Vagina (tissue), 2 donors: ENCODE results near the gene BACH1. TPM values are rescaled to one million over a fixed set of nuclear protein-coding genes. Genes with fewer than 3 reads are reported as not detected.

Experiments used
- DNase-seq, 2 donors: peaks; one replicate each; pipeline ENCODE4 v3.0.0-alpha.2; 2017; ENCODE audit errors: extremely low spot score in 2 of 2
- H3K27ac ChIP-seq: fragments of 200-600 bp; sonication (generic); one replicate; pipeline ENCODE4 v1.5.1; 2019
- H3K27me3 ChIP-seq: fragments of 200-600 bp; sonication (generic); one replicate; pipeline ENCODE4 v1.5.1; 2019
- H3K36me3 ChIP-seq, 2 donors: fragments of 200-600 bp; sonication (generic); one replicate each; pipeline ENCODE4 v1.5.1; 2017 to 2019
- H3K4me1 ChIP-seq: fragments of 200-600 bp; sonication (generic); one replicate; pipeline ENCODE4 v1.5.1; 2019
- H3K4me3 ChIP-seq, 2 donors: fragments of 200-600 bp; sonication (generic); 1 replicate in 1 of 2; 2 replicates in 1 of 2; pipeline ENCODE4 v1.5.1; 2016 to 2019
- H3K9me3 ChIP-seq: fragments of 200-600 bp; sonication (generic); one replicate; pipeline ENCODE4 v1.5.1; 2019
- POLR2A ChIP-seq, 2 donors: fragments of 450-650 bp; IDR thresholded peaks; one replicate each; pipeline ENCODE4 v1.6.1; 2017; ENCODE audit warnings: antibody characterized with exemption in 2 of 2, mild to moderate bottlenecking in 2 of 2, moderate library complexity in 2 of 2
- POLR2AphosphoS5 ChIP-seq, 2 donors: sonication (generic); formaldehyde crosslinking; IDR thresholded peaks; one replicate each; pipeline ENCODE4 v1.9.0; 2017; ENCODE audit warnings: antibody characterized with exemption in 2 of 2, mild to moderate bottlenecking in 2 of 2, low read depth in 1 of 2; ENCODE audit not compliant: insufficient read depth in 1 of 2
- intact Hi-C: fragments of 100-400 bp; cut with DNase I; formaldehyde crosslinking; loops from one replicate; pipeline ENCODE4 v1.15.1; 2023
- total RNA-seq: library from RNA; depleted of rRNA; stranded (reverse); fragments of >200 nt; gene quantifications from one replicate; pipeline ENCODE4 v1.2.3, GENCODE V29; 2016
- TF ChIP-seq, protein P1 (sequence below), 3 experiments: fragments of 450-650 bp in 2 of 3; fragments of 200-600 bp in 1 of 3; sonication (generic) in 1 of 3; IDR thresholded peaks; one replicate each; pipeline ENCODE4 v1.5.1; 2017 to 2019; ENCODE audit warnings: antibody characterized with exemption in 3 of 3, mild to moderate bottlenecking in 2 of 3, moderate library complexity in 2 of 3

The BACH1 gene
- total RNA-seq, 1 donor from 2014 or later: 33.1 TPM

DNA sequence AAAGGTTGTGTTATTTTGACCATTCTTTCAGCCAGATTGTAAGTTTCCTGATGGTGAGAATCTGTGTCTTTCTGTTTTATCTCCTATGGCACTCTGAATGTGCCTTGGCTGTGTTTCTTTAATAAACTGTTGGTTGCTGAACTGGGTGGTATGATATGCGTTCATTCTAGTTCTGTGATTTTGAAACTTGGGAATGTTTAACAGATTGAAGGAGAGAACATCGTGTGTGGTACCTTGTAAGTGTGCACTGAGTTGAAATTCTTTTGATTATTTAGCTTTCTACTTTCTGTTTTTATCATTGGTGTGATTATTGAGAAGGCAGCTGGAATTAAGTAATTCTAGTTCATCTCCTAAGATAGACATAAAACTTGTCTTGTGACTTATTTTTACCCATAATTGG lies 4.6 kb downstream of the BACH1 start:
- peak overlapping the region; percentile 28 for H3K27ac ChIP-seq
- intact Hi-C loops: no loop called here

DNA sequence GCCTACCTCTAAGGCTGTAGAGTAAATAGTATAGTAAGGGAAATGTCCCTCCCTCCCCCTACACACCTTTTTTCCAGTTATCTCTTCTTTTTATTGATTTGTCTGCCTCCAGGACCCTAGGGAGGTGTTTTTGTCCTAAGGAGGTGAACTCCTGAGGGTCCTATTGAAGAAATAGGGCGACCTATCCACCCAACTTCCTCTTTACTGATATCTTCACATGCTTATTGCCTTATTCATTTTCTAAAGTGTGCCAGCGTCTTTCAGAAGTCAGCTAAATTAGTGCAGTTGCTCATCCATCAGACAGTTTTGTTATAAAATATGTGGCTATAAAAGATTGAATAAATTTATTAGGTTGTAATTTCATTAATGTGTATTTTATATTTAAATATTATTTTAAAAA lies 5.9 kb downstream of the BACH1 start:
- intact Hi-C loops: no loop called here
- TF ChIP-seq POLR2AphosphoS5 (IDR thresholded peaks at IDR 0.05; ENCODE audit: insufficient read depth in 1 of 2, low read depth in 1 of 2) (no peak), POLR2A (IDR thresholded peaks at IDR 0.05) (no peak)
- TF ChIP-seq, protein P1, sequence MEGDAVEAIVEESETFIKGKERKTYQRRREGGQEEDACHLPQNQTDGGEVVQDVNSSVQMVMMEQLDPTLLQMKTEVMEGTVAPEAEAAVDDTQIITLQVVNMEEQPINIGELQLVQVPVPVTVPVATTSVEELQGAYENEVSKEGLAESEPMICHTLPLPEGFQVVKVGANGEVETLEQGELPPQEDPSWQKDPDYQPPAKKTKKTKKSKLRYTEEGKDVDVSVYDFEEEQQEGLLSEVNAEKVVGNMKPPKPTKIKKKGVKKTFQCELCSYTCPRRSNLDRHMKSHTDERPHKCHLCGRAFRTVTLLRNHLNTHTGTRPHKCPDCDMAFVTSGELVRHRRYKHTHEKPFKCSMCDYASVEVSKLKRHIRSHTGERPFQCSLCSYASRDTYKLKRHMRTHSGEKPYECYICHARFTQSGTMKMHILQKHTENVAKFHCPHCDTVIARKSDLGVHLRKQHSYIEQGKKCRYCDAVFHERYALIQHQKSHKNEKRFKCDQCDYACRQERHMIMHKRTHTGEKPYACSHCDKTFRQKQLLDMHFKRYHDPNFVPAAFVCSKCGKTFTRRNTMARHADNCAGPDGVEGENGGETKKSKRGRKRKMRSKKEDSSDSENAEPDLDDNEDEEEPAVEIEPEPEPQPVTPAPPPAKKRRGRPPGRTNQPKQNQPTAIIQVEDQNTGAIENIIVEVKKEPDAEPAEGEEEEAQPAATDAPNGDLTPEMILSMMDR (IDR thresholded peaks at IDR 0.05): no peak
- Histone ChIP-seq H3K4me1 (peaks cover 89% of the 10 kb centered on the region), H3K9me3 (no peaks in the 10 kb centered on the region), H3K4me3 (no peak overlapping the region), H3K36me3 (no peaks in the 10 kb centered on the region), H3K27me3 (no peaks in the 10 kb centered on the region), H3K27ac (no peak overlapping the region)
- DNase-seq: no peak

More for the DNA sequence above, 4.6 kb downstream of the BACH1 start:
- no peaks in the 10 kb centered on the region for H3K36me3 ChIP-seq
- no peak for TF ChIP-seq POLR2AphosphoS5 (IDR thresholded peaks at IDR 0.05; ENCODE audit: insufficient read depth in 1 of 2, low read depth in 1 of 2)
- TF ChIP-seq, protein P1 (IDR thresholded peaks at IDR 0.05): no peak
- no peak for DNase-seq
- no peaks in the 10 kb centered on the region for H3K27me3 ChIP-seq
- no peak overlapping the region for H3K4me3 ChIP-seq
- no peaks in the 10 kb centered on the region for H3K9me3 ChIP-seq
- peaks cover 87% of the 10 kb centered on the region for H3K4me1 ChIP-seq

DNA sequence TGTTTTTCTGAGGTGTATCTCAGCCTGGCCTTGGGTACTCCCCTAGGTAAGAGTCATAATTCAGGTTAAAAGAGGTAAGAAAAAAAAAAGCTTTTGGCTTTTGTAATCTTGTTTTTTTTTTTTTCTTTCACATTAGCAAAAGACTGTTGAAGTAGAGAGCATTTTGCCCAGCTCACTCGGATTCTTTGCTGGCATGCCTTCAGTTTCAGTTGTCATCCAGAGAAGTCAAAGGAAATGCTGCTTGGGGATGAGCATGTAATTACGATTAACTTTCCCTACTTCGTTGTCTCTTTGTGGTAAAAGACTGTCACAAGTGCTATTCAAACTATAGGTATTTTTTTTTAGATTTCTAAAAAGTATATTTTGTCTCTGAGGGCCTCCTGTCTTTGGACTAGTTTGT lies 6.3 kb downstream of the BACH1 start:
- Histone ChIP-seq H3K27ac (no peak overlapping the region), H3K9me3 (no peaks in the 10 kb centered on the region), H3K36me3 (no peaks in the 10 kb centered on the region), H3K4me3 (no peak overlapping the region), H3K4me1 (peaks cover 85% of the 10 kb centered on the region), H3K27me3 (no peaks in the 10 kb centered on the region)
- intact Hi-C loops: no loop called here
- TF ChIP-seq POLR2AphosphoS5 (IDR thresholded peaks at IDR 0.05; ENCODE audit: insufficient read depth in 1 of 2, low read depth in 1 of 2): no peak
- TF ChIP-seq POLR2A (IDR thresholded peaks at IDR 0.05): no peak
- TF ChIP-seq, protein P1 (IDR thresholded peaks at IDR 0.05): no peak
- DNase-seq: no peak

- TF ChIP-seq POLR2A (IDR thresholded peaks at IDR 0.05) (no peak), POLR2AphosphoS5 (IDR thresholded peaks at IDR 0.05; ENCODE audit: insufficient read depth in 1 of 2, low read depth in 1 of 2) (no peak)
- TF ChIP-seq, protein P1 (IDR thresholded peaks at IDR 0.05): no peak
- DNase-seq: no peak
- Histone ChIP-seq H3K4me3 (no peak overlapping the region), H3K4me1 (peaks cover 80% of the 10 kb centered on the region), H3K27ac (no peak overlapping the region), H3K9me3 (no peaks in the 10 kb centered on the region), H3K36me3 (no peaks in the 10 kb centered on the region), H3K27me3 (no peaks in the 10 kb centered on the region)
- intact Hi-C loops: no loop called here
These were observed 6.8 kb downstream of the BACH1 start for GRCh38 chr21:29305561-29305960.

- TF ChIP-seq, protein P1 (IDR thresholded peaks at IDR 0.05): no peak
- no peak for TF ChIP-seq POLR2A (IDR thresholded peaks at IDR 0.05)
- Histone ChIP-seq H3K36me3 (no peaks in the 10 kb centered on the region), H3K27me3 (no peaks in the 10 kb centered on the region), H3K4me3 (no peak overlapping the region), H3K4me1 (peaks cover 69% of the 10 kb centered on the region), H3K9me3 (no peaks in the 10 kb centered on the region), H3K27ac (no peak overlapping the region)
- intact Hi-C loops: no loop called here
- DNase-seq: no peak
These were observed 8.2 kb downstream of the BACH1 start for GRCh38 chr21:29306920-29307319.
